RWPE1 (cell line): Measurements from ENCODE around the gene SMCO2.

Experiments
- CTCF ChIA-PET: fragments of 350-600 bp; sonication (Branson Sonifier 250); formaldehyde crosslinking; extraction: SDS; loops from one replicate; lab custom pipeline; 2021; lab: Yijun Ruan, JAX
- POLR2A ChIA-PET: fragments of 400-600 bp; formaldehyde crosslinking; extraction: SDS; loops from one replicate; lab custom pipeline; 2020; ENCODE audit warnings: antibody characterized with exemption; ENCODE audit not compliant: low non-redundant PET; lab: Yijun Ruan, JAX
- DNase-seq: peaks from one replicate; pipeline ENCODE4 v3.0.0; 2012; ENCODE audit warnings: low spot score
- H3K27ac ChIP-seq: fragments of 450-650 bp; 2 replicates; pipeline ENCODE4 v1.5.1; 2017
- TF ChIP-seq, protein P1 (sequence below): fragments of 450-650 bp; conservative IDR thresholded peaks from 2 replicates; pipeline ENCODE4 v1.5.1; 2017; ENCODE audit warnings: low read depth, mild to moderate bottlenecking

The SMCO2 gene

DNA sequence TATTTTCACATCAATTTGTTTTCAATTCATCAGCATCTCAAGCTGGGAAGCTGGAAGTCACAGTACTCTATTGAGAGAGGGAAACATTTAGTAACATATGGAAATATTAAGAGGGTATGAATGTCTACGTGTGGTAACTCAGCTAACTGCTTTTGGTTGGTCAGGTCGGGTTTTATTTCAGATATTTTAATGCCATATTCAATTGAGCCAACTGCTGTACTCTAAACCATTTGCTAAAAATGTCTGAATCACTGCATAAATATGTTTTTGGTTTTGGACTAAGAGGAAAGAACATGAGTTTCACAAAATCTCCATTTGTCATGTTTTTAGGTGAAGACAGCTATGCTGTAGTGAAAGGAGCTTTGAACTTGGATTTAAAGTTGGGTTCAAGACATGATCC lies 58.6 kb downstream of the SMCO2 start:
- POLR2A ChIA-PET: interaction anchor here (0.6 kb wide), 1 partner anchor 61 kb away, joined by 8 read pairs; no protein-coding TSS in a partner anchor
- no peak for DNase-seq
- no peak overlapping the region for H3K27ac ChIP-seq
- TF ChIP-seq, protein P1, sequence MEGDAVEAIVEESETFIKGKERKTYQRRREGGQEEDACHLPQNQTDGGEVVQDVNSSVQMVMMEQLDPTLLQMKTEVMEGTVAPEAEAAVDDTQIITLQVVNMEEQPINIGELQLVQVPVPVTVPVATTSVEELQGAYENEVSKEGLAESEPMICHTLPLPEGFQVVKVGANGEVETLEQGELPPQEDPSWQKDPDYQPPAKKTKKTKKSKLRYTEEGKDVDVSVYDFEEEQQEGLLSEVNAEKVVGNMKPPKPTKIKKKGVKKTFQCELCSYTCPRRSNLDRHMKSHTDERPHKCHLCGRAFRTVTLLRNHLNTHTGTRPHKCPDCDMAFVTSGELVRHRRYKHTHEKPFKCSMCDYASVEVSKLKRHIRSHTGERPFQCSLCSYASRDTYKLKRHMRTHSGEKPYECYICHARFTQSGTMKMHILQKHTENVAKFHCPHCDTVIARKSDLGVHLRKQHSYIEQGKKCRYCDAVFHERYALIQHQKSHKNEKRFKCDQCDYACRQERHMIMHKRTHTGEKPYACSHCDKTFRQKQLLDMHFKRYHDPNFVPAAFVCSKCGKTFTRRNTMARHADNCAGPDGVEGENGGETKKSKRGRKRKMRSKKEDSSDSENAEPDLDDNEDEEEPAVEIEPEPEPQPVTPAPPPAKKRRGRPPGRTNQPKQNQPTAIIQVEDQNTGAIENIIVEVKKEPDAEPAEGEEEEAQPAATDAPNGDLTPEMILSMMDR: no peak
- CTCF ChIA-PET: interaction anchor here (0.8 kb wide), 1 partner anchor 20 kb away, joined by 4 read pairs; no protein-coding TSS in a partner anchor

DNA sequence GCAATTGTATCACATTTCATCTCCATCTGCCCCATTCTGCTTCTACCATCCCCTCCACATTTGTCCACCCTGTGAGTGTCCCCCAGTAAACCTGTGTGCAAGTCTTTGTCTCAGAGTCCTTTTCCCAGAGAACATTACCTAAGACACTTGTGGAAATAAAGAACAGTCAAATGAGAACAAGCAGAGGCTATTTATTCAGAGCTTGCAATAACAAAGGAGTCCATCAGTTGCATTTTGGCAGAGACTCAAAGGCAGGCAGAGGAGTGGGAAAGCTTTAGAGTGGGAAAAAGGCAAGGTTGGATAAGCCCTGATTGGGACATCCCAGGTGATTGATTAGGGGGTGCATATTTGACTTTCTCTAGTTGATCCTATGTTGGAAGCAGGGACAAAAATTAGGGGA lies 59.2 kb downstream of the SMCO2 start:
- H3K27ac ChIP-seq: no peak overlapping the region
- TF ChIP-seq, protein P1: no peak
- ChIA-PET CTCF (no interaction called here), POLR2A (interaction anchor here (0.6 kb wide), 1 partner anchor 60 kb away, joined by 8 read pairs; no protein-coding TSS in a partner anchor)
- DNase-seq: no peak

DNA sequence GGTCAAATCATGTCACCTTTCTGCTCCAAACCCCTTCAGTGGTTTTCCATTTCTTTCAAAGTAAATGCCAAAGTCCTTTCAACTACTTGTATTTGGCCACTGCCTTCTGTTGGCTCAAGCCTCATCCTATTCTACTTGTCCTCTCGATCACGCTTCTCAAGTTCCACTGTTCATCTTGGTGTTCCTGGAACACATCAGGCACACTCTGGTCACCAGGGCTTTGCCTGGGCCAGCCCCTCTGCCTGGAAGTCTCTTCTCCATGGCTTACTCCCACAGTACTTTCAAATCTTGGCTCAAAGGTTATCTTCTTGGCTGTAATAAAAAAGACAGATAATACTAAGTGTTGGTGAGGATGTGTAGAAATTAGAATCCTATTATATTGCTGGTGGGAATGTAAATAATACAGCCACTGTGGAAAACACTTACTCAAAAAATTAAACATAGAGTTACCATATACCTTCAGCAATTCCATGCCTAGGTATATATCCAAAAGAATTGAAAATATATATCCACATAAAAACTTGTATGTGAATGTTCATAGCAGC lies 60.2 kb downstream of the SMCO2 start:
- DNase-seq: no peak
- ChIA-PET CTCF (no interaction called here), POLR2A (no interaction called here)
- no peak overlapping the region for H3K27ac ChIP-seq
- TF ChIP-seq, protein P1: no peak

DNA sequence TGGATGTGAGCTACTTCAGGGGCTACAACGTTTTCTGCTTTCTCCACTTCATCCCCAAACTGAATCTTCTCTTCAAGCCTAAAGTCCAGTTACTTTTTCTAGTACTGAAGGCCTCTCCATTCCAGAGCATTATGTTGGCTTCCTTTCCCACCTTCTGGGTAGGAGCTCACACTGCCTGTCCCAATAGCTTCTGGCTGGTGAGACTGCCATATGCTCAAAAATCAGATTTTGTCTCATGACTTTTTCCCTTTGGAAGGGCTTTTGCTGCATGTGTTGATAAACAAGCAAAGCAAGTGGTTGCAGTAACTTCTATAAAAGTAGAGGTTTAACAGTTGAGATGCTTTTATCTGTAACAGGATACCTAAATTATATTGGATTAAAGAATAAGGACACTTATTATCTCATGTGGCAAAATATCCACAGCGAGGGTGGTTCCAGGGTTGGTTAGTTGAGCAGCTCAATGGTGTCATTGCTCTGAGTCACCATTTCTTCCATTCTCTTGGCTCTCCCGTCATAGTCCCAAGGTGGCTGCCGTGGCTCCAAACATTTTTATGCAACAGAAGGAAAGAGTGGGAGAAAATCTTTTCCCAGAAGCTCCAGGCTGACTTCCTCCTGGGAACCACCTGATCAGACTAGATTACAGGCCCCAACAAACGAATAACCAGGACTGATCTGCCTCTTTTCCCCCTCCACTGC lies 62.3 kb downstream of the SMCO2 start:
- no peak overlapping the region for H3K27ac ChIP-seq
- CTCF ChIA-PET: no interaction called here
- no peak for DNase-seq
- TF ChIP-seq, protein P1: no peak
- POLR2A ChIA-PET: no interaction called here

DNA sequence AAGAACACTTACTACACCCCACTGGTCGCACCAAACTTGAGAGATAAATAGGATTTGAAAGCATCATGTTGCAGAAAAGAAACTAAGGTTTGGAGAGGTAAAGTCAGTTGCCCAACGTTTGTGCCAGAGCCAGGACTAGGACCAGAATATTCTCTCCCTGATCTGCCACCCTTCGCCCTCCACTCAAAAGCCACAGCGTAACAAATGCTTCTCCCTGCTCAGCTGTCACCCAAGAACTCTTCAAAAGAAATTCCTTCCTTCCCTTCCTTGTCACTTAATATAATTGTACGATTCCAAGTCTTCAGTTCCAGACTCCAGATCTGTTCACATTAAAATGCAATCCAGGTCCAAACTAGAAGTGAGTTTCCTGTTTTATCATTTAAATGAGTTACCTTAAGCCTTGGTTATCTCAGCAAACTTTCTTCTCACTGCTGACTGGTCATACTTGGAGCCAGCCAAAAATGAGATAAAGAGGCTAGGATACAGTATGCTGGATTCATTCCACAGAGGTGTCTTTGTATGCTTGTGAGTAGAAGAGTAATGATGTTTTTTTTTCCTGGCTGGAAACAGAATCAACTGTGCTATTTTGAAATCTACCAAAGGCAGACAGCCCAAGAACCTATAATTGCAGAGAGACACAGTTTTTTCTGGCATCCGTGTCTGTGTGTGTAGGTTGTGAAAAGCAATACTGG lies 64.6 kb downstream of the SMCO2 start:
- no peak for DNase-seq
- CTCF ChIA-PET: interaction anchor here (0.6 kb wide), 1 partner anchor 491 kb away, joined by 3 read pairs; no protein-coding TSS in a partner anchor
- TF ChIP-seq, protein P1: no peak
- POLR2A ChIA-PET: no interaction called here
- H3K27ac ChIP-seq: no peak overlapping the region

DNA sequence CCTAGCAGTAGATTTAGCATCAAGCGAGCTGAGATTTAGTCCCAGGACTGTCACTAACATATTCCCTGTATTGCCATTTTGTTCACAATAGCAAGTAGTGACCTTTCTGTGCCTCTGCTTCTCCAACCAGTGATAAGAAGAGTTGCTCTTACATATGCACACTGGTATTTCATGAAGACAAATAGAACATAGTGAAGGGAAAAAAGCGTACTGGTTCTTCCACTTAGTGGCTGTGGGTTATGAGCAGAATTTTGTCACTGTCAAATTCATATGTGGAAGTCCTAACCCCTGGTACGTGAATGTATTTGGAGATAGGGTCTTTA lies 65.1 kb downstream of the SMCO2 start:
- CTCF ChIA-PET: interaction anchor here (0.6 kb wide), 1 partner anchor 491 kb away, joined by 3 read pairs; no protein-coding TSS in a partner anchor
- POLR2A ChIA-PET: no interaction called here
- no peak overlapping the region for H3K27ac ChIP-seq
- no peak for DNase-seq
- TF ChIP-seq, protein P1: no peak
